ENCODE measurements around the gene FTSJ1. TPM values are rescaled to one million over a fixed set of nuclear protein-coding genes. Genes with fewer than 3 reads are reported as not detected.
"Not testable (repeated sequence)": the region's sequence is repeated elsewhere in the genome, so short reads cannot be mapped to it uniquely, and the experiment has no call there.

The FTSJ1 gene
- total RNA-seq, 4 donors from 2014 or later = 29.8 to 46.4 (median 42.2) TPM

DNA sequence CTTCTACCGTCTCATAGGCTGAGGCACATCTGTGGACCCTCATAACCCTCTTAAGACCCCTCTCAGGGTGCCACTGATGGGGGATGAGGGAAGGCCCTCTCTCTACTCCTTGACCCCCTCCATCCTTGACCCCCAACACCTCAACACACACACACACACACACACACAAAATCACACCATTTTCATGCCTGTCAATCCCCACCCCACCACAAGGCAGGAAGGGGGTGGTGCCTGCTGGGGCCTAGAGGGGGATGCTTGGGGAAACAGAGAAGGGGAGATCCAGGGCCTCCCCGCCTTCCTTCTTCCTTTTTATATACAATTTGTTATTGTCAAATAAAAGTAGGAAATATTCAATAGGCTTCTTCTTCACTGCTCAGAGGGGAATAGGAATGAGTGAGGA, 44.5 kb downstream of the FTSJ1 start:
- intact Hi-C loops (cut with DNase I; ENCODE audit: low total_unique reads) = no loop called here
- no peak overlapping the region for H3K4me3 ChIP-seq (ENCODE audit: low read depth, poor library complexity, severe bottlenecking)
- no peak for DNase-seq (ENCODE audit: low spot score in 2 of 2)
- 85 to 94% methylated on average over 2 of the region's 2 CpGs for WGBS, 2 donors
- TF ChIP-seq, protein P1, sequence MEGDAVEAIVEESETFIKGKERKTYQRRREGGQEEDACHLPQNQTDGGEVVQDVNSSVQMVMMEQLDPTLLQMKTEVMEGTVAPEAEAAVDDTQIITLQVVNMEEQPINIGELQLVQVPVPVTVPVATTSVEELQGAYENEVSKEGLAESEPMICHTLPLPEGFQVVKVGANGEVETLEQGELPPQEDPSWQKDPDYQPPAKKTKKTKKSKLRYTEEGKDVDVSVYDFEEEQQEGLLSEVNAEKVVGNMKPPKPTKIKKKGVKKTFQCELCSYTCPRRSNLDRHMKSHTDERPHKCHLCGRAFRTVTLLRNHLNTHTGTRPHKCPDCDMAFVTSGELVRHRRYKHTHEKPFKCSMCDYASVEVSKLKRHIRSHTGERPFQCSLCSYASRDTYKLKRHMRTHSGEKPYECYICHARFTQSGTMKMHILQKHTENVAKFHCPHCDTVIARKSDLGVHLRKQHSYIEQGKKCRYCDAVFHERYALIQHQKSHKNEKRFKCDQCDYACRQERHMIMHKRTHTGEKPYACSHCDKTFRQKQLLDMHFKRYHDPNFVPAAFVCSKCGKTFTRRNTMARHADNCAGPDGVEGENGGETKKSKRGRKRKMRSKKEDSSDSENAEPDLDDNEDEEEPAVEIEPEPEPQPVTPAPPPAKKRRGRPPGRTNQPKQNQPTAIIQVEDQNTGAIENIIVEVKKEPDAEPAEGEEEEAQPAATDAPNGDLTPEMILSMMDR (IDR thresholded peaks at IDR 0.05) = no peak
- no peak for TF ChIP-seq POLR2A (IDR thresholded peaks at IDR 0.05)

DNA sequence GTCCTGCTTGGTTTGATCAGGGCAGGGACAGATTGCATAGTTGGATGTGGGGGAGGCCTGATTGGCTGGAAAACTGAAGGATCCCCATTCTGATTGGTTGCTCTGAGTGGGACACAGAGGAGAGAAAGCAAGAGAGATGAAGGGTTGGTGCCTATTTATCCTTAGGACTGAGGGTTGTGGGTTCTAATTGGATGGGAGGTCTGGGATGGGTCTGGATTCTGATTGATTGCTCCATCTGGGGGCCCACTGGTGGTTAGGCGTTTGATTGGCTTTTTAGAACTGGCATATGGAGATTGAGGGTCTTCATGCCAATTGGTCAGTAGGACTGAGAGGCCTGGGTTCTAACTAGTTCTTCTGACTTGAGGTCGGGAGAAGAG, 45.0 kb downstream of the FTSJ1 start:
- WGBS, 2 donors = 36 to 46% methylated on average over 2 of the region's 2 CpGs
- no peak for TF ChIP-seq POLR2A (IDR thresholded peaks at IDR 0.05)
- TF ChIP-seq, protein P1 (IDR thresholded peaks at IDR 0.05) = no peak
- intact Hi-C loops (cut with DNase I; ENCODE audit: low total_unique reads) = no loop called here
- H3K4me3 ChIP-seq (ENCODE audit: low read depth, poor library complexity, severe bottlenecking) = no peak overlapping the region
- DNase-seq (ENCODE audit: low spot score in 2 of 2) = no peak

DNA sequence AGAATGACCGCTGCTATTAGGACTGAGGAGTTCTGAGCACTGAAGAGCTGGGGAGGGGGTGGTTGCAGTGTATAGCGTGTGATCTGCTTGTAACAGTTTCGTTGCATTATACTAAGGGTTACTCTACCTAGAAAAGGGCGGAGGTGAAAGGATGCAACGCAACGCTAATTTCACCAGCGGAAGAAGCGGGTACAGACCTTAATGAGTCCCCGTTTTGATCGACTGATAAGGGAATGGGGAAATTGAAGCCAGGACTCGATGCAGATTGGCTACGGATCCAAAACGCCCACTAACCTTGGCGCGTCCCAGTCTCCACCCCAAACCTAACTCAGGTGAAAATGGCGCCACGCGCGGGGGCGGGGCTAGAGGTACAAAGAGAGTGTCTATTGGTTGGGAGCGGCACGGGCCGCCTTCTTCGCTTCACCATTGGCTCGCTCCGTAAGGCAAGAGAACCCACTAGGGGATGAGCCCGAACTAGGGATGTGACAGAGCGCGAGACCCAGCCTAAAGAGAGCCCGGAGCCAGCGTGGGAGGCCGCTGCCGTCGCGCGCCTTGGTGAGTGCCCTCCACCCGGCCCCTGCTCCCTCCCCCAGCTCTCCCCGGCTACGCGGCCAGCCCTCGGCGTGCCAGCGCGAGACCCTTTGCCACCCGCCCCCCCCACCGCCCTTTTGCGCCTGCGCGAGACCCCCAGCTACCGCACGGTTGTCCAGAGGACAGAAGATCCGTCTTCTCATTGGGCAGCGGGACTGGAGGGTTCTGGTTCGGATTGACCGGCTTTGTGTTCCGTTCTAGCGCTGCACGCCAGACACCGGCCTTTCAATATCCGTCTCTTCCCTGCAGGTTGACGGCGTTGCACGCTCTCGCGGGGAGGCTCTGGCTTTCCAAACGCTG, 45.6 kb downstream of the FTSJ1 start, which contains the start of gene EBP:
TSS of gene EBP (plus strand) at position 456 of the 891 bp plus-strand sequence. CDS start 1,964 bp downstream, outside the sequence.
- TF ChIP-seq, protein P1 (IDR thresholded peaks at IDR 0.05) = no peak
- no peak for TF ChIP-seq POLR2A (IDR thresholded peaks at IDR 0.05)
- H3K4me3 ChIP-seq (ENCODE audit: low read depth, poor library complexity, severe bottlenecking) = peak within 1 kb of the TSS; percentile 30
- 2 to 39% methylated on average over 21 to 66 of the region's 66 CpGs for WGBS, 2 donors
- peak; percentile 85 to 97 for DNase-seq (ENCODE audit: low spot score in 2 of 2)
- intact Hi-C loops (cut with DNase I; ENCODE audit: low total_unique reads) = no loop called here

- WGBS, 2 donors = 7 to 41% methylated on average over 5 to 10 of the region's 10 CpGs
- no peak for DNase-seq (ENCODE audit: low spot score in 2 of 2)
- peak overlapping the region; percentile 30 for H3K4me3 ChIP-seq (ENCODE audit: low read depth, poor library complexity, severe bottlenecking)
- no peak for TF ChIP-seq POLR2A (IDR thresholded peaks at IDR 0.05)
- TF ChIP-seq, protein P1 (IDR thresholded peaks at IDR 0.05) = no peak
- intact Hi-C loops (cut with DNase I; ENCODE audit: low total_unique reads) = no loop called here
These were observed 46.3 kb downstream of the FTSJ1 start for GRCh38 chrX:48522291-48522690.

DNA sequence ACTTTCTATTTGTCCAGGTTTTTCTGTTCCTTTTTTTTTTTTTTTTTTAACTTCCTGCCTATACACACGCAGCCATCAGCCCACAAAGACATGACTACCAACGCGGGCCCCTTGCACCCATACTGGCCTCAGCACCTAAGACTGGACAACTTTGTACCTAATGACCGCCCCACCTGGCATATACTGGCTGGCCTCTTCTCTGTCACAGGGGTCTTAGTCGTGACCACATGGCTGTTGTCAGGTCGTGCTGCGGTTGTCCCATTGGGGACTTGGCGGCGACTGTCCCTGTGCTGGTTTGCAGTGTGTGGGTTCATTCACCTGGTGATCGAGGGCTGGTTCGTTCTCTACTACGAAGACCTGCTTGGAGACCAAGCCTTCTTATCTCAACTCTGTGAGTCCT, 47.7 kb downstream of the FTSJ1 start:
- no peak for DNase-seq (ENCODE audit: low spot score in 2 of 2)
- no peak overlapping the region for H3K4me3 ChIP-seq (ENCODE audit: low read depth, poor library complexity, severe bottlenecking)
- 90 to 92% methylated on average over 11 to 12 of the region's 12 CpGs for whole genome bisulfite sequencing, 2 donors
- no peak for TF ChIP-seq POLR2A (IDR thresholded peaks at IDR 0.05)
- TF ChIP-seq, protein P1 (IDR thresholded peaks at IDR 0.05) = no peak
- intact Hi-C loops (cut with DNase I; ENCODE audit: low total_unique reads) = no loop called here

DNA sequence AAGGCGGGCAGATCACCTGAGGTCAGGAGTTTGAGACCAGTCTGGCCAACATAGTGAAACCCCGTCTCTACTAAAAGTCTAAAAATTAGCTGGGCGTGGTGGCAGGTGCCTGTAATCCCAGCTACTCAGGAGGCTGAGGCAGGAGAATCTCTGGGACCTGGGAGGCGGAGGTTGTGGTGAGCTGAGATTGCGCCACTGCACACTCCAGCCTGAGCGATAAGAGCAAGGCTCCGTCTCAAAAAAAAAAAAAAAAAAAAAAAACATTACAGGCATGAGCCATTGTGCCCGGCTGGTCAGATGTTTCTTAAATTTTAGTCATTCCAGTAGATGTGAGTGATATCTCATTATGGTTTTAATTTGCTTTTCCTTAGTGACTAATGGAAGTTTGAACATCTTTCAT, 49.9 kb downstream of the FTSJ1 start:
- H3K4me3 ChIP-seq (ENCODE audit: low read depth, poor library complexity, severe bottlenecking); DNase-seq (ENCODE audit: low spot score in 2 of 2); intact Hi-C loops (cut with DNase I; ENCODE audit: low total_unique reads): not testable (repeated sequence)
- 91% methylated on average over 8 of the region's 8 CpGs for WGBS, 2 donors
